ENCODE measurements around the gene NBEAL2. TPM values are rescaled to one million over a fixed set of nuclear protein-coding genes. Genes with fewer than 3 reads are reported as not detected.
"Not testable (repeated sequence)": the region's sequence is repeated elsewhere in the genome, so short reads cannot be mapped to it uniquely, and the experiment has no call there.

Gene NBEAL2
- total RNA-seq, 1 donor from 2014 or later: 115 TPM

- H3K4me1 Mint-ChIP-seq (ENCODE audit: unreplicated experiment): peaks cover 66% of the 10 kb centered on the region
- H3K9me3 Mint-ChIP-seq: peaks cover 4% of the 10 kb centered on the region
- peak overlapping the region; percentile 99 for H3K27ac Mint-ChIP-seq
- H3K27me3 Mint-ChIP-seq: no peaks in the 10 kb centered on the region
- H3K36me3 Mint-ChIP-seq: peaks cover 28% of the 10 kb centered on the region
- TF ChIP-seq, protein P1, sequence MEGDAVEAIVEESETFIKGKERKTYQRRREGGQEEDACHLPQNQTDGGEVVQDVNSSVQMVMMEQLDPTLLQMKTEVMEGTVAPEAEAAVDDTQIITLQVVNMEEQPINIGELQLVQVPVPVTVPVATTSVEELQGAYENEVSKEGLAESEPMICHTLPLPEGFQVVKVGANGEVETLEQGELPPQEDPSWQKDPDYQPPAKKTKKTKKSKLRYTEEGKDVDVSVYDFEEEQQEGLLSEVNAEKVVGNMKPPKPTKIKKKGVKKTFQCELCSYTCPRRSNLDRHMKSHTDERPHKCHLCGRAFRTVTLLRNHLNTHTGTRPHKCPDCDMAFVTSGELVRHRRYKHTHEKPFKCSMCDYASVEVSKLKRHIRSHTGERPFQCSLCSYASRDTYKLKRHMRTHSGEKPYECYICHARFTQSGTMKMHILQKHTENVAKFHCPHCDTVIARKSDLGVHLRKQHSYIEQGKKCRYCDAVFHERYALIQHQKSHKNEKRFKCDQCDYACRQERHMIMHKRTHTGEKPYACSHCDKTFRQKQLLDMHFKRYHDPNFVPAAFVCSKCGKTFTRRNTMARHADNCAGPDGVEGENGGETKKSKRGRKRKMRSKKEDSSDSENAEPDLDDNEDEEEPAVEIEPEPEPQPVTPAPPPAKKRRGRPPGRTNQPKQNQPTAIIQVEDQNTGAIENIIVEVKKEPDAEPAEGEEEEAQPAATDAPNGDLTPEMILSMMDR (conservative IDR thresholded peaks at IDR 0.05): no peak
- DNase-seq (ENCODE audit: extremely low spot score, unreplicated experiment): no peak
- peak overlapping the region; percentile 13 for H3K4me3 Mint-ChIP-seq
Measured at GRCh38 chr3:46962427-46962826, 17.0 kb upstream of the NBEAL2 start.

DNA sequence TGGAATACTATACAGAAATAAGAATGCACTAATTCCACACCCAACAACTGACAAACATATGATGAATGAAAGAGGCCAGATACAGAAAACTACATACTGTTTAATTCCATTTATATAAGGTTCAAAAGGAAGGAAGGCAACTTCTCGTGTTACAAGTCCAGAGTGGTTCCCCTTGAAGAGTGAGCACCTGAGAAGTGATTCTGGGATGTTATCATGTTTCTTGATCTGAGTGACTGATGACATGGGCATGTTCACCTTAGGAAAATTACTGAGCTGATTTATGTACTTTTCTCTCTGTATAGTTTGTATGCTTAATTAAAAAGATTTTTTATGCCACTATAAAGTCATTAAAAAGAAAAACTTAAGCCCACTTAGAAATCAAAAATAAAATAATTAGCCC lies 16.5 kb upstream of the NBEAL2 start:
- Mint-ChIP-seq H3K4me3 (peak overlapping the region; percentile 13), H3K27me3 (no peaks in the 10 kb centered on the region), H3K36me3 (peaks cover 31% of the 10 kb centered on the region), H3K4me1 (ENCODE audit: unreplicated experiment) (peaks cover 67% of the 10 kb centered on the region), H3K9me3 (peaks cover 4% of the 10 kb centered on the region), H3K27ac (peak overlapping the region; percentile 99)
- TF ChIP-seq, protein P1 (conservative IDR thresholded peaks at IDR 0.05): no peak
- DNase-seq (ENCODE audit: extremely low spot score, unreplicated experiment): no peak

DNA sequence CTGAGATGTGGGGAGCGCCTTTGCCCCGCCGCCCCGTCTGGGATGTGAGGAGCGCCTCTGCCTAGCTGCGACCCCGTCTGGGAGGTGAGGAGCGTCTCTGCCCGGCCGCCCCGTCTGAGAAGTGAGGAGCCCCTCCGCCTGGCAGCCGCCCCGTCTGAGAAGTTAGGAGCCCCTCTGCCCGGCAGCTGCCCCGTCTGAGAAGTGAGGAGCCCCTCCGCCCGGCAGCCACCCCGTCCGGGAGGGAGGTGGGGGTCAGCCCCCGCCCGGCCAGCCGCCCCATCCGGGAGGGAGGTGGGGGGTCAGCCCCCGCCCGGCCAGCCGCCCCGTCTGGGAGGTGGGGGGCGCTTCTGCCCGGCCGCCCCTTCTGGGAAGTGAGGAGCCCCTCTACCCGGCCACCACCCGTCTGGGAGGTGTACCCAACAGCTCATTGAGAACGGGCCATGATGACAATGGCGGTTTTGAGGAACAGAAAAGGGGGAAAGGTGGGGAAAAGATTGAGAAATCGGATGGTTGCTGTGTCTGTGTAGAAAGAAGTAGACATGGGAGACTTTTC lies 15.4 kb upstream of the NBEAL2 start:
- H3K9me3 Mint-ChIP-seq; H3K4me3 Mint-ChIP-seq; H3K27me3 Mint-ChIP-seq; DNase-seq (ENCODE audit: extremely low spot score, unreplicated experiment): not testable (repeated sequence)
- H3K36me3 Mint-ChIP-seq: peaks cover 31% of the 10 kb centered on the region
- peak overlapping the region; percentile 90 for H3K27ac Mint-ChIP-seq
- peaks cover 56% of the 10 kb centered on the region for H3K4me1 Mint-ChIP-seq (ENCODE audit: unreplicated experiment)

DNA sequence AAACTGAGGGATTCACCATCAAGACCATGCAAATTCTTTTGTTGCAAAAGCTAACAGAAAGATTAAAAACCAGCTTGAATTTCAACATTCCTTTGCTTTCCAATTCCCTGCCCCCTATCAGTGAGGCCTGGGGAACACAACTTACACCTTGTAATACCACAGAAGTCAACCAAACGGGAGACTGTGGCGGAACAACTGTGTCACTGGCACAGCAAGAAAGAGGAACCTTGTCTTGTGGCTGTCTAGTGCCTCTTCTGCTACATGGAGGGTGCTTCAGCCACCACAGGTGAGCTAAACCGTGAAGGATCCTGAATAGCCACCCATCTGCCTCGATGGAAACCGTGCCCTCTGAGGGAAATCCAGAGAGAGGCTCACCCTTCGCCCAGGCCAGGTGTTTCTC lies 14.3 kb upstream of the NBEAL2 start:
- Mint-ChIP-seq H3K4me3 (peak overlapping the region; percentile 72), H3K9me3 (peaks cover 4% of the 10 kb centered on the region), H3K27ac (peak overlapping the region; percentile 90), H3K4me1 (ENCODE audit: unreplicated experiment) (peaks cover 49% of the 10 kb centered on the region), H3K27me3 (no peaks in the 10 kb centered on the region), H3K36me3 (peaks cover 25% of the 10 kb centered on the region)
- TF ChIP-seq, protein P1 (conservative IDR thresholded peaks at IDR 0.05): no peak
- no peak for DNase-seq (ENCODE audit: extremely low spot score, unreplicated experiment)

DNA sequence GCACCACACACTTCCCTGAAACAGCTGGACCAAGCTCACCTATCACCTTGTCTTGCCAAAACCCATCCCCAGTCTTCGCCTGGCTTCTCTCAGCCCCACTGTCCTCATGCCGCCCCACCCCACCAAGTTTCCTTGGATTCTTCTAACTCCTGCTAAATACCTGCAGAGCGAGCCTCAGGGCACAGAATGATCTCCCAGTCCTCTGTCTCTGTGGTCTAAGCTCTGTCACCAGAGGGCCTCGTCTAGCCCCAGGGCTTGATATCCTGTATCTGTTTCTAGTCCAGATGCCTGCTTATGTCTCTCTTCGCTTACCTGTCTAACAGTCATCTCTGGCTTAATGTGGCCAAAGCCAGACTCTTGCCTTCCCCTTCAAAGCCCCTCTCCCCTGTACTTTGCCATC lies 12.7 kb upstream of the NBEAL2 start:
- TF ChIP-seq, protein P1 (conservative IDR thresholded peaks at IDR 0.05): no peak
- Mint-ChIP-seq H3K4me1 (ENCODE audit: unreplicated experiment) (peaks cover 48% of the 10 kb centered on the region), H3K27ac (peak overlapping the region; percentile 90), H3K9me3 (peaks cover under 1% of the 10 kb centered on the region), H3K4me3 (peak overlapping the region; percentile 72), H3K27me3 (no peaks in the 10 kb centered on the region), H3K36me3 (peaks cover 18% of the 10 kb centered on the region)
- no peak for DNase-seq (ENCODE audit: extremely low spot score, unreplicated experiment)

- peak overlapping the region; percentile 64 for H3K27ac Mint-ChIP-seq
- no peaks in the 10 kb centered on the region for H3K9me3 Mint-ChIP-seq
- DNase-seq (ENCODE audit: extremely low spot score, unreplicated experiment): no peak
Measured at GRCh38 chr3:46968783-46969428, 10.6 kb upstream of the NBEAL2 start.

More at GRCh38 chr3:46968783-46969428, 10.6 kb upstream of the NBEAL2 start:
- peaks cover 48% of the 10 kb centered on the region for H3K4me1 Mint-ChIP-seq (ENCODE audit: unreplicated experiment)
- no peak overlapping the region for H3K4me3 Mint-ChIP-seq
- TF ChIP-seq, protein P1 (conservative IDR thresholded peaks at IDR 0.05): no peak
- H3K36me3 Mint-ChIP-seq: peaks cover 16% of the 10 kb centered on the region
- H3K27me3 Mint-ChIP-seq: no peaks in the 10 kb centered on the region
